SIG-M5 treated with dmso at 0.1 percent for 504 hours (cell line): Measurements from ENCODE around the gene SFI1.

ENCODE experiments used
- DNase-seq: peaks from one replicate; lab custom pipeline; 2025; ENCODE audit not compliant: unreplicated experiment; lab: John Stamatoyannopoulos, UW

Gene SFI1

GRCh38 chr22:31635638-31636306 is 139.4 kb downstream of the SFI1 start:
- DNase-seq = no peak

- DNase-seq = peak; percentile 68
Observed at GRCh38 chr22:31637447-31637890, 141.1 kb downstream of the SFI1 start.

- DNase-seq = peak; percentile 93
Observed at GRCh38 chr22:31637891-31638618, 141.7 kb downstream of the SFI1 start.

- no peak for DNase-seq
Observed at GRCh38 chr22:31639436-31640039, 143.2 kb downstream of the SFI1 start.

- peak; percentile 12 for DNase-seq
Observed at GRCh38 chr22:31646186-31647019, 150.1 kb downstream of the SFI1 start.

GRCh38 chr22:31647066-31647465 is 150.7 kb downstream of the SFI1 start:
- DNase-seq = no peak

- no peak for DNase-seq
Observed at GRCh38 chr22:31647523-31648320, 151.4 kb downstream of the SFI1 start.

GRCh38 chr22:31650391-31650790 is 154.1 kb downstream of the SFI1 start:
- no peak for DNase-seq

GRCh38 chr22:31651664-31652063 is 155.3 kb downstream of the SFI1 start:
- no peak for DNase-seq

- DNase-seq = no peak
Observed at GRCh38 chr22:31652088-31652487, 155.8 kb downstream of the SFI1 start.

- DNase-seq = no peak
Observed at GRCh38 chr22:31652911-31653684, 156.8 kb downstream of the SFI1 start.

GRCh38 chr22:31653944-31654343 is 157.6 kb downstream of the SFI1 start:
- DNase-seq = no peak

GRCh38 chr22:31654408-31654807 is 158.1 kb downstream of the SFI1 start:
- no peak for DNase-seq

GRCh38 chr22:31659246-31659645 is 162.9 kb downstream of the SFI1 start:
- no peak for DNase-seq

- DNase-seq = peak; percentile 76
Observed at GRCh38 chr22:31660860-31661341, 164.6 kb downstream of the SFI1 start.

GRCh38 chr22:31661851-31662667 is 165.7 kb downstream of the SFI1 start, which contains the start of gene PISD:
TSS of gene PISD (minus strand) at chr22:31662215. CDS start at chr22:31662208, 7 bp downstream.
- DNase-seq = peak; percentile 91

GRCh38 chr22:31662668-31663037 is 166.3 kb downstream of the SFI1 start:
- no peak for DNase-seq
